ENCODE data around the gene SERPINB12. TPM values are rescaled to one million over a fixed set of nuclear protein-coding genes. Genes with fewer than 3 reads are reported as not detected.

SERPINB12 gene
- total and polyA plus RNA-seq, 2 donors from 2014 or later = not detected

DNA sequence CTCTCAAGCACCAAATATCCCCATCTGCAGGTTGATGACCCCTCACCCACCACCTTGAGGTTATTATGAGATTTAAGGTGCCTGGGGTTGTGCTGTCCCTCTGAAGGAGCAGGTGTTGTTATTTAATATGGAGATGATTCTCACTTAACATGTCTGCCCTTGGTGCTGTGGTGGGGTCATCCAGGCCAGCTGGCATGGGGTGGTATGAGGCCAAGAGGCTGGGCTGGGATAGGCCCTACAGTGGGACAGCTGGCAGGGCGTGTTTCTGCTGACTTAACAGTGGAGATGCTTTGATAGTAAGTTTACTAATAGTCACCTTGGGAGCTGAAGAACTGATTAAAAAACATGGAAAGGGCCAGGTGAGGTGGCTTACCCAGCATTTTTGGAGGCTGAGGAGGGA is 22.4 kb downstream of the SERPINB12 start:
- Histone ChIP-seq H3K4me3 (ENCODE audit: low read length in 3 of 3) (no peak overlapping the region), H3K27me3 (ENCODE audit: control insufficient read depth, insufficient read depth, low read length) (no peaks in the 10 kb centered on the region), H3K9ac (ENCODE audit: low read length in 3 of 3) (no peak overlapping the region), H3K9me3 (ENCODE audit: control insufficient read depth in 2 of 3, insufficient read depth in 1 of 3, low read length in 3 of 3) (no peaks in the 10 kb centered on the region), H3K4me1 (ENCODE audit: control insufficient read depth in 2 of 3, insufficient read depth in 2 of 3, low read depth in 1 of 3, low read length in 3 of 3) (no peaks in the 10 kb centered on the region), H3K27ac (ENCODE audit: low read depth in 2 of 2, low read length in 2 of 2) (no peak overlapping the region), H3K36me3 (ENCODE audit: control insufficient read depth in 2 of 3, insufficient read depth in 3 of 3, low read length in 3 of 3) (no peaks in the 10 kb centered on the region)
- DNase-seq (no peak), FAIRE-seq (no peak)
- TF ChIP-seq, protein P1, sequence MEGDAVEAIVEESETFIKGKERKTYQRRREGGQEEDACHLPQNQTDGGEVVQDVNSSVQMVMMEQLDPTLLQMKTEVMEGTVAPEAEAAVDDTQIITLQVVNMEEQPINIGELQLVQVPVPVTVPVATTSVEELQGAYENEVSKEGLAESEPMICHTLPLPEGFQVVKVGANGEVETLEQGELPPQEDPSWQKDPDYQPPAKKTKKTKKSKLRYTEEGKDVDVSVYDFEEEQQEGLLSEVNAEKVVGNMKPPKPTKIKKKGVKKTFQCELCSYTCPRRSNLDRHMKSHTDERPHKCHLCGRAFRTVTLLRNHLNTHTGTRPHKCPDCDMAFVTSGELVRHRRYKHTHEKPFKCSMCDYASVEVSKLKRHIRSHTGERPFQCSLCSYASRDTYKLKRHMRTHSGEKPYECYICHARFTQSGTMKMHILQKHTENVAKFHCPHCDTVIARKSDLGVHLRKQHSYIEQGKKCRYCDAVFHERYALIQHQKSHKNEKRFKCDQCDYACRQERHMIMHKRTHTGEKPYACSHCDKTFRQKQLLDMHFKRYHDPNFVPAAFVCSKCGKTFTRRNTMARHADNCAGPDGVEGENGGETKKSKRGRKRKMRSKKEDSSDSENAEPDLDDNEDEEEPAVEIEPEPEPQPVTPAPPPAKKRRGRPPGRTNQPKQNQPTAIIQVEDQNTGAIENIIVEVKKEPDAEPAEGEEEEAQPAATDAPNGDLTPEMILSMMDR (IDR thresholded peaks at IDR 0.05; ENCODE audit: borderline replicate concordance, extremely low read depth, insufficient read depth) = no peak
- intact Hi-C loops (cut with DNase I) = no loop called here

DNA sequence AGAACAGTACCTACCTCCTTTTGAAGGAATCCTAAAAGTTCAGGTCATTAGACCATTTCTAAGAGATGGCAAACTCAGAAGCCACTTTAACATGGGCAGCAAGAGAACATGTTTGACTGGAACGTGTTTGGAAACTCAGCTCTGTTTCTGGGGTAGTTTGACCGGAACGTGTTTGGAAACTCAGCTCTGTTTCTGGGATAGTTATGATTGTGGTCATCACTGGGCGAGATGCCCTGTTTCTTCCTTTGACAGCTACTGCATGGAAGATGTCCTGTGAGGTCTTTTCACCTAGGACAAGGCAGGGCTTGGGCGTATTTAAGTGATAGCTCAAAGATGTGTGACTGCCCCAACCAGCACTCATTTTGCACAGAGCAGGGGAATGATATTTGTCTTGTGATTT is 25.1 kb downstream of the SERPINB12 start:
- Histone ChIP-seq H3K4me3 (ENCODE audit: low read length in 3 of 3) (no peak overlapping the region), H3K4me1 (ENCODE audit: control insufficient read depth in 2 of 3, insufficient read depth in 2 of 3, low read depth in 1 of 3, low read length in 3 of 3) (no peaks in the 10 kb centered on the region)
- intact Hi-C loops (cut with DNase I) = no loop called here

DNA sequence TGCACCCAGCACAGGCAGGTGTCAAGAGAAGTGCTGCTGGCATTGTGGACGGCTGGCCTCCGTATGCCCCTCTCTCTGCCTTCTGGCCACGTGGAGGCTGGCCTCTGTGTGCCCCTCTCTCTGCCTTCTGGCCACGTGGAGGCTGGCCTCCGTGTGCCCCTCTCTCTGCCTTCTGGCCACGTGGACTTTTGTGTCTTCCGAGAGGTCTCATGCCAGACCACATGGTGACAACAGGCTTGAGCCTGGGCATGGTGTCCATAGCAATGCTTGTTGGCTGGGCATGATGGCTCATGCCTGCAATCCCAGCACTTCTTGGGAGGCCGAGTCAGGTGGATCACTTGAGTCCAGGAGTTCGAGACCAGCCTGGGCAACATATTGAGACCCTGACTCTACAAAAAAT is 25.7 kb downstream of the SERPINB12 start:
- Histone ChIP-seq H3K4me3 (ENCODE audit: low read length in 3 of 3) (no peak overlapping the region), H3K27ac (ENCODE audit: low read depth in 2 of 2, low read length in 2 of 2) (no peak overlapping the region), H3K9ac (ENCODE audit: low read length in 3 of 3) (no peak overlapping the region), H3K36me3 (ENCODE audit: control insufficient read depth in 2 of 3, insufficient read depth in 3 of 3, low read length in 3 of 3) (no peaks in the 10 kb centered on the region), H3K9me3 (ENCODE audit: control insufficient read depth in 2 of 3, insufficient read depth in 1 of 3, low read length in 3 of 3) (no peaks in the 10 kb centered on the region), H3K4me1 (ENCODE audit: control insufficient read depth in 2 of 3, insufficient read depth in 2 of 3, low read depth in 1 of 3, low read length in 3 of 3) (no peaks in the 10 kb centered on the region), H3K27me3 (ENCODE audit: control insufficient read depth, insufficient read depth, low read length) (no peaks in the 10 kb centered on the region)
- no peak for FAIRE-seq
- no peak for DNase-seq
- TF ChIP-seq, protein P1 (IDR thresholded peaks at IDR 0.05; ENCODE audit: borderline replicate concordance, extremely low read depth, insufficient read depth) = no peak
- intact Hi-C loops (cut with DNase I) = no loop called here

More for the DNA sequence above, 25.1 kb downstream of the SERPINB12 start:
- H3K36me3 ChIP-seq (ENCODE audit: control insufficient read depth in 2 of 3, insufficient read depth in 3 of 3, low read length in 3 of 3) = no peaks in the 10 kb centered on the region
- no peaks in the 10 kb centered on the region for H3K27me3 ChIP-seq (ENCODE audit: control insufficient read depth, insufficient read depth, low read length)
- H3K9ac ChIP-seq (ENCODE audit: low read length in 3 of 3) = no peak overlapping the region
- no peak for DNase-seq
- TF ChIP-seq, protein P1 (IDR thresholded peaks at IDR 0.05; ENCODE audit: borderline replicate concordance, extremely low read depth, insufficient read depth) = no peak
- no peaks in the 10 kb centered on the region for H3K9me3 ChIP-seq (ENCODE audit: control insufficient read depth in 2 of 3, insufficient read depth in 1 of 3, low read length in 3 of 3)
- no peak for FAIRE-seq
- no peak overlapping the region for H3K27ac ChIP-seq (ENCODE audit: low read depth in 2 of 2, low read length in 2 of 2)

DNA sequence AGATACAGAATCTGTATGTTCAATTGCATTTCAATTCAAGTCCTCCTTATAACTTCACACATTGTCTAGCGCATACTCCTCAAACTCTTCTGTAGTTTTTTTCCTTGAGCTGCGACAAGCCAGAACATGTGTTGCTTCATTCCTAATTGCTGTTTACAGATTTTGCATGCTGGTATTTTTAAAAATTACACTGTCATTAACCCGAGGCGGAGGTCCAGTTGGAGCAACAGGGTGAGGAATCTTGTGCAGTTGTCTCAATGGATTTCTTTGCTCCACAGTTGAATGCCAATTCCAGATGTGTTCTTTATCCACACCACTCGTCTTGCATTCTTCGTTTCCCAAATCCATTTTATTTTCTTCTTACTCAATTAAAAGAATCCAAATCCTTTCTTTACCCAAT is 28.6 kb downstream of the SERPINB12 start:
- DNase-seq (no peak), FAIRE-seq (no peak)
- intact Hi-C loops (cut with DNase I) = no loop called here

More for the DNA sequence above, 28.6 kb downstream of the SERPINB12 start:
- Histone ChIP-seq H3K9ac (ENCODE audit: low read length in 3 of 3) (no peak overlapping the region), H3K4me1 (ENCODE audit: control insufficient read depth in 2 of 3, insufficient read depth in 2 of 3, low read depth in 1 of 3, low read length in 3 of 3) (no peaks in the 10 kb centered on the region), H3K4me3 (ENCODE audit: low read length in 3 of 3) (no peak overlapping the region), H3K27ac (ENCODE audit: low read depth in 2 of 2, low read length in 2 of 2) (no peak overlapping the region), H3K27me3 (ENCODE audit: control insufficient read depth, insufficient read depth, low read length) (no peaks in the 10 kb centered on the region), H3K9me3 (ENCODE audit: control insufficient read depth in 2 of 3, insufficient read depth in 1 of 3, low read length in 3 of 3) (no peaks in the 10 kb centered on the region), H3K36me3 (ENCODE audit: control insufficient read depth in 2 of 3, insufficient read depth in 3 of 3, low read length in 3 of 3) (no peaks in the 10 kb centered on the region)
- TF ChIP-seq, protein P1 (IDR thresholded peaks at IDR 0.05; ENCODE audit: borderline replicate concordance, extremely low read depth, insufficient read depth) = no peak
